AG04449 (cell line): Measurements from ENCODE around the gene TSACC.

Source experiments
- CTCF ChIA-PET: fragments of 350-600 bp; formaldehyde crosslinking; extraction: SDS; loops from one replicate; lab custom pipeline; 2021; ENCODE audit warnings: antibody characterized with exemption; lab: Yijun Ruan, JAX
- POLR2A ChIA-PET: fragments of 400-600, 350-600 bp; formaldehyde crosslinking; extraction: SDS; loops from one replicate; lab custom pipeline; 2020; ENCODE audit warnings: antibody characterized with exemption, inconsistent platforms; lab: Yijun Ruan, JAX
- DNase-seq: peaks from one replicate; pipeline ENCODE4 v3.0.0-alpha.2; 2010; ENCODE audit warnings: low read depth, low spot score
- H3K4me3 ChIP-seq: 2 replicates; pipeline ENCODE4 v1.5.1; 2011; ENCODE audit warnings: low read depth, mild to moderate bottlenecking, control low read depth, low read length
- CTCF ChIP-seq: IDR thresholded peaks from one replicate; pipeline ENCODE4 v1.5.1; 2011; ENCODE audit warnings: mild to moderate bottlenecking, moderate library complexity, low read length, control low read depth, inconsistent platforms; ENCODE audit not compliant: insufficient read depth; ENCODE audit errors: missing control alignments

Gene TSACC

GRCh38 chr1:156360534-156360933 is 22.2 kb downstream of the TSACC start:
- no peak for TF ChIP-seq CTCF
- POLR2A ChIA-PET, result no interaction called here
- H3K4me3 ChIP-seq, result no peak overlapping the region
- no peak for DNase-seq
- CTCF ChIA-PET, result interaction anchor here (0.8 to 6.0 kb wide), 22 partner anchors 9 to 270 kb away, joined by 3 to 82 read pairs (median 14); partner anchors contain the start of genes CCT3, RHBG, SMG5 and TSACC

GRCh38 chr1:156365754-156366153 is 27.4 kb downstream of the TSACC start:
- ChIA-PET CTCF (interaction anchor here (0.6 to 4.8 kb wide), 3 partner anchors 10 to 141 kb away, joined by 3 to 19 read pairs (median 3); no protein-coding TSS in a partner anchor), POLR2A (no interaction called here)
- DNase-seq, result no peak
- no peak overlapping the region for H3K4me3 ChIP-seq
- TF ChIP-seq CTCF, result no peak

GRCh38 chr1:156366378-156367166 is 28.2 kb downstream of the TSACC start:
- no peak for DNase-seq
- POLR2A ChIA-PET, result no interaction called here
- CTCF ChIA-PET, result interaction anchor here (0.6 to 7.2 kb wide), 5 partner anchors 7 to 142 kb away, joined by 3 to 56 read pairs (median 4); no protein-coding TSS in a partner anchor
- no peak overlapping the region for H3K4me3 ChIP-seq
- no peak for TF ChIP-seq CTCF

GRCh38 chr1:156367383-156368156 is 29.2 kb downstream of the TSACC start:
- ChIA-PET CTCF (interaction anchor here (1.0 to 7.2 kb wide), 3 partner anchors 8 to 78 kb away, joined by 4 to 56 read pairs (median 19); no protein-coding TSS in a partner anchor), POLR2A (no interaction called here)
- TF ChIP-seq CTCF, result no peak
- DNase-seq, result no peak
- no peak overlapping the region for H3K4me3 ChIP-seq

- POLR2A ChIA-PET, result no interaction called here
- no peak overlapping the region for H3K4me3 ChIP-seq
- CTCF ChIA-PET, result interaction anchor here (7.2 to 11.8 kb wide), 2 partner anchors 8 to 17 kb away, joined by 56 to 186 read pairs; no protein-coding TSS in a partner anchor
- no peak for DNase-seq
- TF ChIP-seq CTCF, result no peak
Observed at GRCh38 chr1:156368157-156368658, 29.9 kb downstream of the TSACC start.
